HepG2 (cell line): ENCODE results near the gene CENATAC. TPM values are rescaled to one million over a fixed set of nuclear protein-coding genes. Genes with fewer than 3 reads are reported as not detected.

Experiments used
- ELF3 ChIP-seq: IDR thresholded peaks from 2 replicates; pipeline ENCODE4 v1.6.1; 2016; ENCODE audit warnings: missing genetic modification reagents, missing compliant biosample characterization
- FOXA1 ChIP-seq, 2 experiments: fragments of 450-650 bp in 1 of 2; sonication (generic) in 1 of 2; formaldehyde crosslinking in 1 of 2; IDR thresholded peaks; 2 replicates each; pipeline versions ENCODE4 v1.4.0 to v1.6.1; 2016 to 2020; ENCODE audit warnings: missing genetic modification reagents in 1 of 2
- HDAC6 ChIP-seq: fragments of 200-600 bp; sonication (generic); IDR thresholded peaks from 2 replicates; pipeline ENCODE4 v1.7.0; 2017; ENCODE audit warnings: mild to moderate bottlenecking, antibody characterized with exemption, low read length, low read depth
- HOXA9 ChIP-seq: sonication (generic); formaldehyde crosslinking; IDR thresholded peaks from 2 replicates; pipeline ENCODE4 v1.8.1; 2022; ENCODE audit warnings: missing genetic modification reagents, mild to moderate bottlenecking, moderate library complexity, borderline replicate concordance
- MEIS1 ChIP-seq: sonication (generic); formaldehyde crosslinking; IDR thresholded peaks from 2 replicates; pipeline ENCODE4 v1.9.0; 2021; ENCODE audit warnings: mild to moderate bottlenecking, missing genetic modification reagents, moderate library complexity, borderline replicate concordance
- NKX3-1 ChIP-seq: sonication (generic); formaldehyde crosslinking; IDR thresholded peaks from 2 replicates; pipeline ENCODE4 v1.5.0; 2020; ENCODE audit warnings: missing genetic modification reagents
- NR3C1 ChIP-seq: sonication (generic); formaldehyde crosslinking; IDR thresholded peaks from 2 replicates; pipeline ENCODE4 v1.4.0; 2020; ENCODE audit warnings: missing genetic modification reagents
- PLRG1 ChIP-seq: fragments of 450-650 bp; conservative IDR thresholded peaks from 2 replicates; pipeline ENCODE4 v1.6.1; 2016
- RAD21 ChIP-seq: fragments of 450-650 bp; formaldehyde crosslinking; IDR thresholded peaks from 2 replicates; pipeline ENCODE4 v1.5.0; 2020; ENCODE audit warnings: mild to moderate bottlenecking
- SIN3B ChIP-seq: fragments of 150-350 bp; IDR thresholded peaks from 2 replicates; pipeline ENCODE4 v1.6.1; 2014; ENCODE audit warnings: low read length
- SNAI1 ChIP-seq: sonication (generic); formaldehyde crosslinking; IDR thresholded peaks from 2 replicates; pipeline ENCODE4 v1.5.0; 2020; ENCODE audit warnings: mild to moderate bottlenecking, missing genetic modification reagents, borderline replicate concordance
- ZKSCAN5 ChIP-seq: sonication (generic); formaldehyde crosslinking; IDR thresholded peaks from 2 replicates; pipeline ENCODE4 v1.5.1; 2020; ENCODE audit warnings: mild to moderate bottlenecking, missing genetic modification reagents
- ZNF616 ChIP-seq: sonication (generic); formaldehyde crosslinking; IDR thresholded peaks from 2 replicates; pipeline ENCODE4 v1.5.0; 2020; ENCODE audit warnings: low read depth, mild to moderate bottlenecking, missing genetic modification reagents
- ZNF790 ChIP-seq: sonication (generic); formaldehyde crosslinking; IDR thresholded peaks from 2 replicates; pipeline ENCODE4 v1.8.0; 2022; ENCODE audit warnings: missing genetic modification reagents, mild to moderate bottlenecking, borderline replicate concordance
- ZNF878 ChIP-seq: sonication (generic); formaldehyde crosslinking; IDR thresholded peaks from 2 replicates; pipeline ENCODE4 v1.8.1; 2023; ENCODE audit warnings: mild to moderate bottlenecking, missing genetic modification reagents, moderate library complexity
- ZSCAN9 ChIP-seq: IDR thresholded peaks from 2 replicates; pipeline ENCODE4 v1.6.1; 2016; ENCODE audit warnings: borderline replicate concordance
- polyA plus RNA-seq, 8 experiments: library from polyadenylated mRNA; depleted of rRNA in 3 of 8; stranded (reverse) in 7 of 8; unstranded in 1 of 8; fragments of >200 nt; fragmentation: Illumina TruSeq in 4 of 8; extraction: Trizol in 4 of 8; gene quantifications; 2 replicates each; pipeline versions ENCODE4 v1.2.1 to v1.2.3, GENCODE V29; 2011 to 2016; ENCODE audit warnings: low read depth in 4 of 8, missing spikeins in 1 of 8, mixed read lengths in 1 of 8; ENCODE audit not compliant: insufficient read depth in 1 of 8
- total RNA-seq, 5 experiments: library from RNA; depleted of rRNA; stranded (reverse); fragments of >200 nt; fragmentation: Illumina TruSeq; extraction: Trizol; gene quantifications; 2 replicates each; pipeline ENCODE4 v1.2.3, GENCODE V29; 2016; ENCODE audit warnings: low read depth in 1 of 5
- TF ChIP-seq, protein P1 (sequence below): sonication (generic); formaldehyde crosslinking; IDR thresholded peaks from 2 replicates; pipeline ENCODE4 v1.4.0; 2020; ENCODE audit warnings: mild to moderate bottlenecking, missing genetic modification reagents, borderline replicate concordance
- TF ChIP-seq, protein P2 (sequence below): sonication (generic); formaldehyde crosslinking; IDR thresholded peaks from 2 replicates; pipeline ENCODE4 v1.5.0; 2020; ENCODE audit warnings: missing genetic modification reagents
- TF ChIP-seq, protein P3 (sequence below): sonication (generic); formaldehyde crosslinking; IDR thresholded peaks from 2 replicates; pipeline ENCODE4 v1.4.0; 2020; ENCODE audit warnings: missing genetic modification reagents
- TF ChIP-seq, protein P4 (sequence below): sonication (generic); formaldehyde crosslinking; IDR thresholded peaks from 2 replicates; pipeline ENCODE4 v1.5.1; 2020; ENCODE audit warnings: missing genetic modification reagents, mild to moderate bottlenecking, borderline replicate concordance
- TF ChIP-seq, protein P5 (sequence below): sonication (generic); formaldehyde crosslinking; IDR thresholded peaks from 2 replicates; pipeline ENCODE4 v1.4.0; 2020; ENCODE audit warnings: low read depth, mild to moderate bottlenecking, missing genetic modification reagents

Gene CENATAC
- total and polyA plus RNA-seq, 2 of the 13 experiments (the other 11 are each of a cell fraction or from before 2014, with no cell fraction given) = 21.7 to 25.0 TPM

DNA sequence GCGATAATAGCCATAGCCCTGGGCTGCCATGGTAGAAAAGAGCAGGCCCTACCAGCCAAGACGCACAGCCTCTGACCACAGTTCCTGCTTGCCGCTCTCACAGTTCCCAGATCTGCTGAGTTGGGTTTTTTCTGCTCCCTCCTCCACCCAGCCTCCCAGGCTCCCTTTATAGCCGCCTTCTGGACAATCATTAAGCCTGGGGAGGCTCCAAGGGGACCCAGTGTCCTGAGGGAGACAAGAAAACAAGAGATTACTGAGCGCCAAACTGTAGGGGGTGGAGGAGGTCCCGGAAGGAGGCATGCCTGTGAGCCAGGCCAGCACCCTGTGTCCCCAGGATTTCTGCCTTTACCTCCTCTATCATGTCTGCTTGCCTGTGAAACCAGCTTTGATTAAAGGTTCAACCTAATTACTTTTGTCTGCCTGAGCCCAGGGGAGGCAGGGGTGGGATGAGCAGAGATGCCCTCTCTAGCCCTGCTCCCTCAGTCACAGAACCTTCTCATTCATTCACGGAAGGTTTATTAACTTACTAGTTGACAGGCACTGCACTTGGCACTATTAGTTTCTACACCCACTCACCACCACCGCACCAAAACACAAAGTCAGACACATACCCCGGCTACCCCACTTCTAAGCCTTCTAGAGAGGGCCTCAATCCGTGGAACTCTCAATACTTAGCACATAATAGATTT, 31.5 kb downstream of the CENATAC start (continued):
- TF ChIP-seq ELF3 (CRISPR knock-in tag) = peak; percentile 55
- TF ChIP-seq PLRG1 = no peak
- no peak for TF ChIP-seq SIN3B
- TF ChIP-seq NKX3-1 (CRISPR knock-in tag) = no peak
- peak; percentile 29; the same call in 1 of the 2 replicates for TF ChIP-seq MEIS1 (CRISPR knock-in tag)
- TF ChIP-seq ZKSCAN5 (CRISPR knock-in tag) = no peak
- TF ChIP-seq ZNF790 (CRISPR knock-in tag) = no peak
- TF ChIP-seq RAD21 (CRISPR knock-in tag) = no peak
- TF ChIP-seq ZSCAN9 = no peak
- TF ChIP-seq, protein P1, sequence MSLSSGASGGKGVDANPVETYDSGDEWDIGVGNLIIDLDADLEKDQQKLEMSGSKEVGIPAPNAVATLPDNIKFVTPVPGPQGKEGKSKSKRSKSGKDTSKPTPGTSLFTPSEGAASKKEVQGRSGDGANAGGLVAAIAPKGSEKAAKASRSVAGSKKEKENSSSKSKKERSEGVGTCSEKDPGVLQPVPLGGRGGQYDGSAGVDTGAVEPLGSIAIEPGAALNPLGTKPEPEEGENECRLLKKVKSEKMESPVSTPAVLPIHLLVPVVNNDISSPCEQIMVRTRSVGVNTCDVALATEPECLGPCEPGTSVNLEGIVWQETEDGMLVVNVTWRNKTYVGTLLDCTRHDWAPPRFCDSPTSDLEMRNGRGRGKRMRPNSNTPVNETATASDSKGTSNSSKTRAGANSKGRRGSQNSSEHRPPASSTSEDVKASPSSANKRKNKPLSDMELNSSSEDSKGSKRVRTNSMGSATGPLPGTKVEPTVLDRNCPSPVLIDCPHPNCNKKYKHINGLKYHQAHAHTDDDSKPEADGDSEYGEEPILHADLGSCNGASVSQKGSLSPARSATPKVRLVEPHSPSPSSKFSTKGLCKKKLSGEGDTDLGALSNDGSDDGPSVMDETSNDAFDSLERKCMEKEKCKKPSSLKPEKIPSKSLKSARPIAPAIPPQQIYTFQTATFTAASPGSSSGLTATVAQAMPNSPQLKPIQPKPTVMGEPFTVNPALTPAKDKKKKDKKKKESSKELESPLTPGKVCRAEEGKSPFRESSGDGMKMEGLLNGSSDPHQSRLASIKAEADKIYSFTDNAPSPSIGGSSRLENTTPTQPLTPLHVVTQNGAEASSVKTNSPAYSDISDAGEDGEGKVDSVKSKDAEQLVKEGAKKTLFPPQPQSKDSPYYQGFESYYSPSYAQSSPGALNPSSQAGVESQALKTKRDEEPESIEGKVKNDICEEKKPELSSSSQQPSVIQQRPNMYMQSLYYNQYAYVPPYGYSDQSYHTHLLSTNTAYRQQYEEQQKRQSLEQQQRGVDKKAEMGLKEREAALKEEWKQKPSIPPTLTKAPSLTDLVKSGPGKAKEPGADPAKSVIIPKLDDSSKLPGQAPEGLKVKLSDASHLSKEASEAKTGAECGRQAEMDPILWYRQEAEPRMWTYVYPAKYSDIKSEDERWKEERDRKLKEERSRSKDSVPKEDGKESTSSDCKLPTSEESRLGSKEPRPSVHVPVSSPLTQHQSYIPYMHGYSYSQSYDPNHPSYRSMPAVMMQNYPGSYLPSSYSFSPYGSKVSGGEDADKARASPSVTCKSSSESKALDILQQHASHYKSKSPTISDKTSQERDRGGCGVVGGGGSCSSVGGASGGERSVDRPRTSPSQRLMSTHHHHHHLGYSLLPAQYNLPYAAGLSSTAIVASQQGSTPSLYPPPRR (CRISPR knock-in tag) = peak; percentile 38; the same call in 1 of the 2 replicates
- TF ChIP-seq NR3C1 (CRISPR knock-in tag) = no peak
- TF ChIP-seq, protein P2, sequence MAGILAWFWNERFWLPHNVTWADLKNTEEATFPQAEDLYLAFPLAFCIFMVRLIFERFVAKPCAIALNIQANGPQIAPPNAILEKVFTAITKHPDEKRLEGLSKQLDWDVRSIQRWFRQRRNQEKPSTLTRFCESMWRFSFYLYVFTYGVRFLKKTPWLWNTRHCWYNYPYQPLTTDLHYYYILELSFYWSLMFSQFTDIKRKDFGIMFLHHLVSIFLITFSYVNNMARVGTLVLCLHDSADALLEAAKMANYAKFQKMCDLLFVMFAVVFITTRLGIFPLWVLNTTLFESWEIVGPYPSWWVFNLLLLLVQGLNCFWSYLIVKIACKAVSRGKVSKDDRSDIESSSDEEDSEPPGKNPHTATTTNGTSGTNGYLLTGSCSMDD (CRISPR knock-in tag) = no peak
- TF ChIP-seq, protein P3, sequence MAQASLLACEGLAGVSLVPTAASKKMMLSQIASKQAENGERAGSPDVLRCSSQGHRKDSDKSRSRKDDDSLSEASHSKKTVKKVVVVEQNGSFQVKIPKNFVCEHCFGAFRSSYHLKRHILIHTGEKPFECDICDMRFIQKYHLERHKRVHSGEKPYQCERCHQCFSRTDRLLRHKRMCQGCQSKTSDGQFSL (CRISPR knock-in tag) = 0 out of 2 replicates have a peak, but pooled peaks have one; percentile 29
- TF ChIP-seq, protein P4, sequence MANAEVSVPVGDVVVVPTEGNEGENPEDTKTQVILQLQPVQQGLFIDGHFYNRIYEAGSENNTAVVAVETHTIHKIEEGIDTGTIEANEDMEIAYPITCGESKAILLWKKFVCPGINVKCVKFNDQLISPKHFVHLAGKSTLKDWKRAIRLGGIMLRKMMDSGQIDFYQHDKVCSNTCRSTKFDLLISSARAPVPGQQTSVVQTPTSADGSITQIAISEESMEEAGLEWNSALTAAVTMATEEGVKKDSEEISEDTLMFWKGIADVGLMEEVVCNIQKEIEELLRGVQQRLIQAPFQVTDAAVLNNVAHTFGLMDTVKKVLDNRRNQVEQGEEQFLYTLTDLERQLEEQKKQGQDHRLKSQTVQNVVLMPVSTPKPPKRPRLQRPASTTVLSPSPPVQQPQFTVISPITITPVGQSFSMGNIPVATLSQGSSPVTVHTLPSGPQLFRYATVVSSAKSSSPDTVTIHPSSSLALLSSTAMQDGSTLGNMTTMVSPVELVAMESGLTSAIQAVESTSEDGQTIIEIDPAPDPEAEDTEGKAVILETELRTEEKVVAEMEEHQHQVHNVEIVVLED (CRISPR knock-in tag) = no peak
- TF ChIP-seq HDAC6 = no peak
- no peak for TF ChIP-seq ZNF878 (CRISPR knock-in tag)
- TF ChIP-seq HOXA9 (CRISPR knock-in tag) = no peak
- no peak for TF ChIP-seq SNAI1 (CRISPR knock-in tag)
- TF ChIP-seq, protein P5, sequence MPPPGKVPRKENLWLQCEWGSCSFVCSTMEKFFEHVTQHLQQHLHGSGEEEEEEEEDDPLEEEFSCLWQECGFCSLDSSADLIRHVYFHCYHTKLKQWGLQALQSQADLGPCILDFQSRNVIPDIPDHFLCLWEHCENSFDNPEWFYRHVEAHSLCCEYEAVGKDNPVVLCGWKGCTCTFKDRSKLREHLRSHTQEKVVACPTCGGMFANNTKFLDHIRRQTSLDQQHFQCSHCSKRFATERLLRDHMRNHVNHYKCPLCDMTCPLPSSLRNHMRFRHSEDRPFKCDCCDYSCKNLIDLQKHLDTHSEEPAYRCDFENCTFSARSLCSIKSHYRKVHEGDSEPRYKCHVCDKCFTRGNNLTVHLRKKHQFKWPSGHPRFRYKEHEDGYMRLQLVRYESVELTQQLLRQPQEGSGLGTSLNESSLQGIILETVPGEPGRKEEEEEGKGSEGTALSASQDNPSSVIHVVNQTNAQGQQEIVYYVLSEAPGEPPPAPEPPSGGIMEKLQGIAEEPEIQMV (CRISPR knock-in tag) = 0 out of 2 replicates have a peak, but pooled peaks have one; percentile 22
- TF ChIP-seq ZNF616 = no peak
- TF ChIP-seq FOXA1 (IDR thresholded peaks at IDR 0.05) = no peak
- TF ChIP-seq FOXA1 (CRISPR knock-in tag; IDR thresholded peaks at IDR 0.05) = no peak
